HG03025 (cell line): Measurements from ENCODE around the gene UCN2.

ENCODE experiments used
- ATAC-seq: cut with Tn5 transposase; IDR thresholded peaks from one replicate; pipeline ENCODE4 v1.9.1; 2021; ENCODE audit warnings: mild to moderate bottlenecking, moderate library complexity; ENCODE audit not compliant: unreplicated experiment, low FRiP score

The UCN2 gene

GRCh38 chr3:48591886-48592518 is 28.4 kb upstream of the UCN2 start:
- no peak for ATAC-seq

DNA sequence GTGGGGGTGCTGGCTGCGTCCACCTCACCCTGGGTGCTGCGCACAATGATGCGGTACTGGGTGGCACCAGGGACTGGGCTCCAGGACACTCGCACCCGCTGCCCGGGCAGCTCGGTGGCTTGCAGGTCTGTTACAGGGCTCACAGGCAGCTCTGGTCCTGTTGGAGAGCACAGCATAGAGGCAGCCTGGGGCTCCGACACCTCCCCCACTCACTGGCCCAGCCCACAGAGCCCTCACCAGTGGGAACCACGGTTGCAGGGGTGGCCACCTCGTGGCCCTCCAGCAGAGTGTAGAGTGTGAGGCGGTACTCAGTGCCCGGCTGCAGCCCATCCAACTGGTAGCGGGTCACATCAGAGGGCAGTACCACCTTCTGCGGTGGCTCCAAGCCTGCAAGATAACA is 27.9 kb upstream of the UCN2 start:
- ATAC-seq, result no peak

DNA sequence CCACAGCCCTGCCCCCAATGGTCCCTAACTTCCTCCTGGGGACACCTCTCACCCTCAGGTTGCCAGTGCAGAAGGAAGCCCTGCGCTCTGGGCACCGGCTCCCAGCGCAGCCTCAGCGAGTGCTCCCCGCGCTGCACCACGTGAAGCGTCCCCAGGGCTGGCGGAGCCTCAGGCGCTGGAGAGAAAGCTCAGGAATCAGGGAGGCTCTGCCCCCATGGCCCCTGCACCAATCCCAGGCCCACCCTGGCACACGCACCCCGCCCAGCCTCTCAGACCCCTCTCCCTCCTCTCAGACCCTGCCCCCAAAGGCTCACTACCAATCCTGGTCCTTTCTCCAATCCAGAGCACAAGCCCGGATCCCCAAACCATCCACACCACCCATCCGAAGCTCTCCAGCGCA is 24.6 kb upstream of the UCN2 start:
- ATAC-seq, result no peak

DNA sequence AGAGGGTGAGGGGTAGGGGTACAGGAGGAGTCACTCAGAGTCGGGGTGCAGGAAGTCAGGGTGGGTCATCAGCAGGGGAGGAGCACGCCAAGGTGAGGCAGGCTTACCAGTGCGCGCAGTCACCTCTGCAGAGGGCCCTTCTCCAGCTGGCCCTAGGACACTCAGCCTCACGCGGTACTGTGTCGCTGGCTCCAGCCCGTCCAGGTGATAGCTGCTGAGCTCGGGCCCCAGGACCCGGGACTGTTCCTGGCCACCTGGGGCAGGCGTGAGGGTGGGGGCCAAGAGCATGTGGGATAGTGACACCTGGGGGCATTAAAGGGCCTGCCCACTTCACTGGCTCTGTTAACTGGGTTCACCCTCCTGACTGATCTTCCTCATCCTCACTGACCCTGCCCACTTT is 24.1 kb upstream of the UCN2 start:
- no peak for ATAC-seq

DNA sequence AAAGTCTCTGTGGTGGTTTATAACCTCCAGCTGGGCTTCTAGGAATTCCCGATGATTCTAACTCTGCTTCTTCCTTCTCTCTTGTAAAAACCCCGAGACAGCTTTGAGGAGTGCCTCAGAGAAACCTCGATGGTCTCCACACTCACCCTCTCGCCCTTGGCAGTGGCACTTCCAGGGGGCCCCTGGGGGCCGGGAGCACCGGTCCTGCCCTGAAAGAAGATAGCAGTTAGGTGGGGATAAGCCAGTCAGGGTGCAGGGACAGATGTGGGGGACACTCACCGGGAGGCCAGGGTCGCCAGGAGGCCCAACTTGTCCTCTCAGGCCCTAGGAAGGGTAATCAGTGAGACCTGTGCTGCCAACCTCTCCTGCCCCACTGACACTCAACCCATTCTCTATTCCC is 21.8 kb upstream of the UCN2 start:
- no peak for ATAC-seq

- no peak for ATAC-seq
Measured at GRCh38 chr3:48584836-48585235, 21.3 kb upstream of the UCN2 start.

GRCh38 chr3:48581621-48582481 is 18.3 kb upstream of the UCN2 start:
- ATAC-seq, result no peak

DNA sequence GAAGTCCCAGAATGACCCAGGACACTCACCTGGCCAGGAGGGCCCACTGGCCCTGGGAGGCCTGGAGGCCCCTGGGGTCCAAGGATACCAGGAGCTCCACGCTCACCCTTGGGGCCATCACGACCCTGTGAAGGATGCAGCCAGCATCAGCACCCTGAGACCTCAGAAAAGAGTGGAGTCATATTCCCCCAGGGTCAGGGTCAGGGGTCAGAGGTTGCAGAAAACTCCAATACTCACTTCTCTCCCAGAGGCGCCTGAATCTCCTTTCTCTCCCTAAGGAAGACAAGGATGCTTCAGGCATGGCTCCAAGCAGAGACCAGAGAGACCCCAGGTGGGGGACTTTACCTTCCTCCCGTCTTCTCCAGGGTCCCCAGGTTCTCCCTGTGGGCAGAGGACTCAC is 13.1 kb upstream of the UCN2 start:
- ATAC-seq, result no peak

DNA sequence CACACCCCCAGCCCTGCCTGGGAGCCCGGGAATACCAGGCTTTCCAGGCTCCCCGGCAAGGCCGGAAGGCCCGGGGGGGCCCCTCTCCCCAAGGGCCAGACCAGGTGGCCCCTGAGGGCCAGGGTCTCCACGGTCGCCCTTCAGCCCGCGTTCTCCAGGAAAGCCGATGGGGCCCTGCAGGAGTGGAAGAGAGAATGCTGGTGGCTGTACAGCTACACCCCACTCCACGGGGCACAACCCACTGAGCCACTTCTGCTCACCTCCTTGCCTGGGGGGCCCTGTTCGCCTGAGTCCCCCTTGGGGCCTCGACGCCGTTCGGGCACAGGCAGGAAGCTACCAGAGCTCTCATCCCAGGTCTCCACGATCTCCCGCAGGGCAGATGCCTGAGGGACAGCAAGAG is 11.8 kb upstream of the UCN2 start:
- no peak for ATAC-seq

GRCh38 chr3:48573973-48574585 is 10.5 kb upstream of the UCN2 start:
- ATAC-seq, result no peak

DNA sequence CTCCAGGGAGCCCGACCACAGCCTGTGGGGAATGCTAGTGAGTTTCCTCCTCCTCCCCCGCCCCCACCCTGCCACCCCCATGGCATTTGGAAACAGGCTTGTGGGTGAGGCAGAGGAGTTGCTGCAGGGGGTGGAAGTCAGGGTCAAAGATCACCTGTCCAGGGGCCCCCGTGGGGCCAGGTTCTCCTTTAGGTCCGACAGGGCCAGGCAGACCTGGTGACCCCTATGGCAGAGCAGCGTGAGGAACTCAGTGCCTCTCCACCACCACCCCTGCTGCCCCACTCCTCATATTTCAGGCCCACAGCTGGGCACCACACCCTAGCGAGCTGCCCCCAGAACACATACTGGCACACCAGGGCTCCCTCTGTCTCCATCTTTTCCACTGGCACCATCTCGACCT is 8.9 kb upstream of the UCN2 start:
- ATAC-seq, result no peak

GRCh38 chr3:48571938-48572337 is 8.4 kb upstream of the UCN2 start:
- ATAC-seq, result no peak

GRCh38 chr3:48569808-48570450 is 6.3 kb upstream of the UCN2 start:
- no peak for ATAC-seq

- no peak for ATAC-seq
Measured at GRCh38 chr3:48569400-48569799, 5.8 kb upstream of the UCN2 start.

GRCh38 chr3:48568476-48568875 is 4.9 kb upstream of the UCN2 start:
- ATAC-seq, result no peak

DNA sequence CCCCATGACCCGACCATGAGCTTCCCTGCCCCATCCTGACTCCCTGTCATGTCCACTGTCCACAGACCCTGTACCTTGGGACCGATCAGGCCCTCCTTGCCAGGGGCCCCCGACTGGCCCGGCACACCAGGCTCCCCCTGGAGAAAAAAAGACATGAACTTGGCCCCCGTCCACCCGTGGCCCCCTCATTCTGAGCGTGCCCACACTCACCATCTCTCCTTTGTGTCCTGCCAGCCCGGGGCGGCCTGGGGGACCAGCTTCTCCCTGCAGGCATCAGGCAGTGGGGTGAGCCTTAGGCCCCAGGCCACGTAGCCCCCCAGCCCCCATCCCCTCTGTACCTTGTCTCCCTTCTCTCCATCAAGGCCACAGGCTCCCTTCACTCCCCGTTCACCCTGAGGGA is 3.9 kb upstream of the UCN2 start:
- ATAC-seq, result no peak

DNA sequence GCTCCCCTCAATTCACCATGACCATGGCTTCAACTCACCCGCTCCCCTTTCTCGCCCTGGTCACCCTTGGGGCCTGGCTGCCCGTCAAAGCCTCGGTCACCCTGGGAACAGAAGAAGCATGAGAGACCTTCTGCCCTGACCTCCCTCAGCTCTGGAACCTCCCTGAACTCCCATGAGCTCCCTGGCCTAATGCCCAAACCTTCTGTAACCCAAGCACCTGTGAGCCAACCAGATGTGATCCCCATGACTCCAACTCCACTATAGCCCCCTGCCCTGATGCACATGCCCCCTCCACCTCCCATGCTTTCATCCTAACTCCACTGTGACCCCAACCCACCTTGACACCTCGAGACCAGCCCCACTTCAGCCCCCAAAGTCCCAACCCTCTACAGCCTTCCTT is 3.5 kb upstream of the UCN2 start:
- ATAC-seq, result no peak

GRCh38 chr3:48566401-48566760 is 2.8 kb upstream of the UCN2 start:
- ATAC-seq, result no peak

- no peak for ATAC-seq
Measured at GRCh38 chr3:48565591-48566400, 2.2 kb upstream of the UCN2 start.

DNA sequence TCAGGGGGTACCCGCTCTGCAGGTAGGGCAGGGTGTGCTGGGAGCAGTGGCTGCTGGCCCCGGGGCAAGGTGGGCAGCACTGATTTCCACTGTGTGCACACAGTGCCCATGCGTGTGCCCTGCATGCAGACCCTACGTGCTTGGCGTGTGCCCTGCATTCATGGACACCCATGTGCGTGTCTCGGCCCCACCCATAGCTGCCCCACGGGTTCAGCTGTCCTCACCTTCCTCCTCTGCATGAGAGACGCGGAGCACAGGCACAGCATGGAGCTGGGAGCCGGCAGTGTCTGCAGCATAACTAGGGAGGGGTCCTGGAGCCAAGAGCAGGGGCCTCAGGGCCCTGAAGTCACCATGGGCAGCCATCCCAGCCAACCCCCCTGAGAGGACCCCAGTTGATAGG is 1.6 kb upstream of the UCN2 start:
- no peak for ATAC-seq

DNA sequence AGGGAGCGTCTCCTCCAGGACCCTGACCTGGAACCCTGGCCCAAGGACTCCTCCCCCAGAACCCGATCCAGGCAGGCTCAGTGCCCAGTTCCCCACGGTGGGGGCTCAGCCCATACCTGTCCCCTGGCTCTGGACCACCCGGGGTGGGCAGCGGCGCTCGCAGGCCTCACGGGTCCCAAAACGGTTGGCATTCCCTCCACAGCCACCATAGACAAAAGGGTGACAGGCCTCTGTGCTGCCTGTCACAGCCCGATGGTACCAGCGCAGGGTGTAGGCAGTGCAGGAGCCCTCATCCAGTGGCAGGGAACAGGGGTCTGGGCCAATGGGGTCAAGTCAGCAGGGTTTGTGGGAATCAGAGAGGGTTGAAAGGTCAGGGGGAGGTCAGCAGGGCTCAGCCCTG is 1.1 kb upstream of the UCN2 start:
- ATAC-seq, result no peak
